GM13977 (cell line): ENCODE results near the gene DERL3.
A peak's percentile ranks its signal among the peaks of the same experiment; 100 is the strongest.

Experiments
- DNase-seq: peaks from one replicate; pipeline ENCODE4 v3.0.0; 2012; ENCODE audit warnings: low spot score
- CTCF ChIP-seq: IDR thresholded peaks from 2 replicates; pipeline ENCODE4 v1.5.1; 2012; ENCODE audit warnings: mild to moderate bottlenecking, control low read depth; ENCODE audit not compliant: insufficient read depth; ENCODE audit errors: extremely low read depth, missing control alignments
- in situ Hi-C: fragments of 300-500 bp; cut with MboI; formaldehyde crosslinking; loops from one replicate; pipeline ENCODE4 v1.12.0; 2022; ENCODE audit warnings: low sequenced_read_pairs, low pct_unique_long_range_greater_than_20kb, mixed read lengths, inconsistent platforms; ENCODE audit not compliant: unreplicated experiment

The DERL3 gene

GRCh38 chr22:23787600-23787896, 51.3 kb downstream of the DERL3 start:
- in situ Hi-C loops: no loop called here
- TF ChIP-seq CTCF: no peak
- no peak for DNase-seq

DNA sequence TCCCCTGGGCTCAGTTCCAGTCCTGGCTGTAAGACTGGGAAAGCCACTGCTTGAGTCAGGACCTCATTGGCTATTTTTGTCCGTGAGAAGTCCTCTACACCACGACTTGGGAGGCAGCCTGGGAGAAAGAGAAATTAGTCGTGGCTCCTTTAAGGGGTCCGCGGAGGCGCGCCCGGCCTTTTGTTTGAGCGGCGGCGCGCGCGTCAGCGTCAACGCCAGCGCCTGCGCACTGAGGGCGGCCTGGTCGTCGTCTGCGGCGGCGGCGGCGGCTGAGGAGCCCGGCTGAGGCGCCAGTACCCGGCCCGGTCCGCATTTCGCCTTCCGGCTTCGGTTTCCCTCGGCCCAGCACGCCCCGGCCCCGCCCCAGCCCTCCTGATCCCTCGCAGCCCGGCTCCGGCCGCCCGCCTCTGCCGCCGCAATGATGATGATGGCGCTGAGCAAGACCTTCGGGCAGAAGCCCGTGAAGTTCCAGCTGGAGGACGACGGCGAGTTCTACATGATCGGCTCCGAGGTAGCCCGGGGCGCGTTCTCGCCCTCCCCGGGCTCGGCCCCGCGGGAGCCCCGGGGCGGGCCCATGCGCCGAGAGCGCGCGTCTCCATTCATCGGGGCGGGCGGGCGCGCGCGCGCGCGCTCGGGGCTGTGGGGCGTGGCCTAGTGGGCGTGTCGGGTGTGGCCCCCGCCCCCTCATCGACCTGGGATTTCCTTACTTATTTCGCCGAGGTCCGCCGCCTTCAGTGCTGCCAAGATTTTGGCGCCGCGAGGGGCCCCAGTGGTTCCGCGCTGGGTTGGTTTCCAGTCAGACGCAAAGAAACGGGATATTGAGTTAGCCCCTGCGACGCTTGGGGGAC, 51.8 kb downstream of the DERL3 start, which contains the start of gene SMARCB1:
TSS of gene SMARCB1 (plus strand) at position 215 of the 848 bp plus-strand sequence. CDS start at position 419, 204 bp downstream.
- no peak for TF ChIP-seq CTCF
- peak; percentile 97 for DNase-seq
- in situ Hi-C loops: no loop called here

- TF ChIP-seq CTCF: no peak
- in situ Hi-C loops: no loop called here
- DNase-seq: no peak
These were observed 52.5 kb downstream of the DERL3 start for GRCh38 chr22:23786261-23786710.
